Erythroblast (primary cell): ENCODE measurements around the gene SMCO3.

Experiments used
- GATA1 ChIP-seq: IDR thresholded peaks from 2 replicates; pipeline ENCODE4 v1.6.1; 2011; ENCODE audit warnings: low read depth, mild to moderate bottlenecking, control low read depth, low read length, moderate library complexity
- POLR2A ChIP-seq: IDR thresholded peaks from 2 replicates; pipeline ENCODE4 v1.6.1; 2011; ENCODE audit warnings: mild to moderate bottlenecking, low read length

GRCh38 chr12:14776236-14776961, 37.6 kb downstream of the SMCO3 start:
- no peak for TF ChIP-seq POLR2A
- no peak for TF ChIP-seq GATA1
